WI38 (cell line): Measurements from ENCODE around the gene ZSCAN29.

Experiments
- H3K4me3 ChIP-seq: 2 replicates; pipeline ENCODE4 v1.5.1; 2011; ENCODE audit warnings: low read depth, mild to moderate bottlenecking, control low read depth, low read length
- CTCF ChIP-seq: IDR thresholded peaks from 2 replicates; pipeline ENCODE4 v1.5.1; 2012; ENCODE audit warnings: low read depth, mild to moderate bottlenecking, control low read depth, low read length

ZSCAN29 gene

GRCh38 chr15:43352693-43353382 lies 18.0 kb downstream of the ZSCAN29 start:
- no peak overlapping the region for H3K4me3 ChIP-seq
- TF ChIP-seq CTCF, result no peak

GRCh38 chr15:43347114-43347513 lies 23.7 kb downstream of the ZSCAN29 start:
- H3K4me3 ChIP-seq, result no peak overlapping the region
- no peak for TF ChIP-seq CTCF

GRCh38 chr15:43346305-43346704 lies 24.5 kb downstream of the ZSCAN29 start:
- no peak overlapping the region for H3K4me3 ChIP-seq
- no peak for TF ChIP-seq CTCF

GRCh38 chr15:43330780-43331087 lies 40.1 kb downstream of the ZSCAN29 start:
- no peak for TF ChIP-seq CTCF
- peak overlapping the region; percentile 74 for H3K4me3 ChIP-seq

- TF ChIP-seq CTCF, result no peak
- peak within 1 kb of the TSS; percentile 74 for H3K4me3 ChIP-seq
Measured at GRCh38 chr15:43329960-43330779, 40.7 kb downstream of the ZSCAN29 start, which contains the start of gene LCMT2. LCMT2 (minus strand) TSS chr15:43330573; CDS start chr15:43330489, 84 bp downstream.

- TF ChIP-seq CTCF, result no peak
- peak overlapping the region; percentile 74 for H3K4me3 ChIP-seq
Measured at GRCh38 chr15:43329217-43329959, 41.5 kb downstream of the ZSCAN29 start.
